Stimulated activated CD8-positive, alpha-beta memory T cell treated with anti-CD3 and anti-CD28 coated beads, Interleukin-12 subunit alpha, Interleukin-12 subunit beta, amount 100 ng/mL, for 4 hours (primary cell): ENCODE results near the gene INTS4.
"Not testable (repeated sequence)": the region's sequence is repeated elsewhere in the genome, so short reads cannot be mapped to it uniquely, and the experiment has no call there.

Source experiments
- DNase-seq: peaks from one replicate; pipeline ENCODE4 v3.0.0-alpha.2; 2020; ENCODE audit warnings: low read depth

INTS4 gene

GRCh38 chr11:77879218-77879617, 115.2 kb downstream of the INTS4 start:
- no peak for DNase-seq

GRCh38 chr11:77878247-77878646, 116.2 kb downstream of the INTS4 start:
- DNase-seq, result not testable (repeated sequence)

DNA sequence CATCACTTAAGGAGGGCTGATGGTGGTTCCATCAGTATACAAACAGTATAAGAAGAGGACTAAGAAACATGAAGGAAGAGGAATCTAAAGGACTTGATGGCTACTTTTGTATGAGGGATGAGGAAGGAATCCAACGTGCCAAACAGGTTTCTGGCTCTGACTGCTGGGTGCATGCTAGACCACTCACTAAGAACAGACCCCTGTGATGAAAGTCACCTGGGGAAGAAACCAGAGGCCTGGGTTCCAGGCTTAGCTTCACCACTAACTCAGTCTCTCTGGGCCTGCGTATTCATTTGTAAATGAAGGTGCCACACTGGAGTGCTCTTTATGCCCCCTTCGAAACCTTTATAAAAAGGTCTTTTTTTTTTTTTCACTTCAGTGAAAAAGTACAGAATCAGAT, 118.4 kb downstream of the INTS4 start:
- no peak for DNase-seq

DNA sequence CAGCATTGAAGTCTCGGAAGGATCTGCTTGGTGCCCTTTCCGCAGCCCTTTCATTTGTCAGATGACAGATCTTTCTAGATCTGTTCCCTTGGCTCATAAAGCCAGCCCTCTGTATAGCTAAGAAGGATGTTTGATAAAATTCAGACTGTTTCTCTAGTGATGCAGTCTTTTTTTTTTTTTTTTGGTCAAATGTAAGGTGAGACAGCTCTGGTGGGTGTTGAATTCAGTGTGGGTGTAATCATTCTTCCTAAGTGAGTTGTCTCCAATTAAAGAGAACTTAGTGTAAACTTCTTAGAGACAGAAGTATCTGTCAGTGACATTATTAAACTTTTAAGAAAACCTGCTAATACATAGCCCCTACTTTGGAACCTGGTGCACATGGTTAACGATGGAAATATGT, 120.3 kb downstream of the INTS4 start:
- DNase-seq, result no peak

GRCh38 chr11:77873345-77873744, 121.1 kb downstream of the INTS4 start:
- no peak for DNase-seq

DNA sequence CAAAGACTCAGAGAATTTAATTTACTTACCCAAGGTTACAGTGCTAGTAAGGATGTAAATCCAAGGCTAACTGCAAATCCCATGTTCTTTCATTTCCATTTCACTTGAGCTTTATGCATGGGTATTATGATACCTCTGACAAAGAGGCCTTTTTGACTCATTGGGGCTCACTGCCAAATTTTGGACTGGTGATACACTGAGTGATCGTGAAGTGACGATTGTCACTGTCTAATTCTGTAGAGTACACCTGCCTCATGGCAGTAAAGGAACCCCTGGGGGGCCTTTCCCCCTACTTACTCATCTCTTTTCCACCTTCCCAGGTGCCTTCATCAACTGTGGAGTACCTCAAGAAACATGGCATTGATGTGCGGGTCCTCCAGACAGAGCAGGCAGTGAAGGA, 122.6 kb downstream of the INTS4 start:
- DNase-seq, result no peak

- DNase-seq, result no peak
Observed at GRCh38 chr11:77868744-77869143, 125.7 kb downstream of the INTS4 start.

- no peak for DNase-seq
Observed at GRCh38 chr11:77866336-77866735, 128.1 kb downstream of the INTS4 start.

DNA sequence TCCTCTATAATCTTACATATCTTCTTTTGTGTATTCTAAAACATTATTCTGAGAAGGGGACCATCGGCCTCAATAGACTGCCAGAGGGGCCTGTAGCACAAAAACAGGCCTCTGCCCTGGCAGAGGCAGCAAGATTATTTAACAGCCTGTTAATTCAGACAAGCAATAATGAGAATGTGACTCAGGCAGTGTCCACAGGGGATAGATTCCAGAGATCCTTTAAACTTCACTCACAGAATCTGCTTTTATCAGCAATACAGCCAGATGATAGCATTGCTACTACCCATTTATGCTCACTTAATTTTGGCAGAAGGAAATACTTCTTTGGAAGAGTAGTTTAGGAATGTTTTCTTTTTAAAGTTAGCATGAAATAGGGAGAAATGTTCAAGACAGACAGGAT, 128.7 kb downstream of the INTS4 start:
- DNase-seq, result no peak

- DNase-seq, result not testable (repeated sequence)
Observed at GRCh38 chr11:77861444-77861843, 133.0 kb downstream of the INTS4 start.

DNA sequence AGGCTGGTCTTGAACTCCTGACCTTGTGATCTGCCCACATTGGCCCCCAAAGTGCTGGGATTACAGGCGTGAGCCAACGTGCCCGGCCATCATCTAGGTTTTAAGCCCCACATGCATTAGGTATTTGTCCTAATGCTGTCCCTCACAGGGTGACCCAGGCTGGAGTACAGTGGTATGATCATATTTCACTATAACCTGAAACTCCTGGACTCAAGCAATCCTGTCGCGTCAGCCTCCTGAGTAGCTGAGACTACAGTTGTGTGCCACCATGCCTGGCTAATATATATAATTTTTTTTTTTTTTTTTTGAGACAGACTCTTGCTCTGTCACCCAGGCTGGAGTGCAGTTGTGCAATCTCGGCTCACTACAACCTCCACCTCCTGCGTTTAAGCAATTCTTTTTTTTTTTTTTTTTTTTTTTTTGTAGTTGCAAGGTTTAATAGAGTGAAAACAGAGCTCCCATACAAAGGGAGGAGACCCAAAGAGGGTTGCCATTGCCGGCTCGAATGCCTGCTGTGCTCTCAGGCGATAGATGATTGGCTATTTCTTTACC, 136.5 kb downstream of the INTS4 start:
- DNase-seq, result not testable (repeated sequence)

- DNase-seq, result no peak
Observed at GRCh38 chr11:77854838-77855237, 139.6 kb downstream of the INTS4 start.

- no peak for DNase-seq
Observed at GRCh38 chr11:77851503-77851902, 143.0 kb downstream of the INTS4 start.

DNA sequence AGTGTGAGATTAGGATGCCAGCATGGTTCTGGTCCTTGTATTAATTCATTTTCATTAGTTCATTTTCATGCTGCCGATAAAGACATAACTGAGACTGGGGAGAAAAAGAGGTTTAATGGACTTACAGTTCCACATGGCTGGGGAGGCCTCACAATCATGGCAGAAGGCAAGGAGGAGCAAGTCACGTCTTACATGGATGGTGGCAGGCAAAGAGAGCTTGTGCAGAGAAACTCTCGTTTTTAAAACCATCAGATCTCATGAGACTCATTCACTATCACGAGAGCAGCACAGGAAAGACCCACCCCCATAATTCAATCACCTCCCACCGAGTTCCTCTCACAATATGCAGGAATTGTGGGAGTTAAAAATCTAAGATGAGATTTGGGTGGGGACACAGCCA, 150.8 kb downstream of the INTS4 start:
- not testable (repeated sequence) for DNase-seq

DNA sequence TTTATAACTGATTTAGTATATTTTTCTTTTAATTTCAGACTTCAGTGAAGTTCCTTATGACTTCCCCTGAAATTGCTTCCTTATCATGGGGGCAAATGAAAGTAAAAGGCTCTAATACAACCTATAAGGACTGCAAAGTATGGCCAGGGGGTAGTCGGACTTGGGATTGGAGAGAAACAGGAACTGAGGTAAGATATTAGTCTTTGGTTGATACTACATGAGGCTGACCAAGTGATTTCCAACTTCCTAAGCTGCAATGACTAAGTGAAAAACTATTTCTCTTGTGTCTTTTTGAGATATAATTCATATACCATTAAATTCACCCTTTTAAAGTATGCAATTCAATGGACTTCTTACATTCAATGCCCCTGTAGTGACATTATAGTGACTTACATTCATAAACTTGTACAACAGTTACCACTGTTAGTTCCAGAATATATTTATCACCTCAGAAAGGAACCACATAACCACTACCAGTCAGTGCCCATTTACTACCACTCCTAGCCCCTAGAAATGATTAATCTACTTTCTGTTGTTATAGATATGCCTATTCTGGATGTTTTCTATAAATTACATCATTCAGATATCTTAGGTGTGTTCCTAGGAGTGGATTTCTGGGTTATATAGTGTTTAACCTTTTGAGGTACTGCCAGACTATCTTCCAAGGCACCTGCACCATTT, 151.9 kb downstream of the INTS4 start:
- DNase-seq, result no peak

GRCh38 chr11:77833302-77833701, 161.2 kb downstream of the INTS4 start:
- DNase-seq, result no peak

DNA sequence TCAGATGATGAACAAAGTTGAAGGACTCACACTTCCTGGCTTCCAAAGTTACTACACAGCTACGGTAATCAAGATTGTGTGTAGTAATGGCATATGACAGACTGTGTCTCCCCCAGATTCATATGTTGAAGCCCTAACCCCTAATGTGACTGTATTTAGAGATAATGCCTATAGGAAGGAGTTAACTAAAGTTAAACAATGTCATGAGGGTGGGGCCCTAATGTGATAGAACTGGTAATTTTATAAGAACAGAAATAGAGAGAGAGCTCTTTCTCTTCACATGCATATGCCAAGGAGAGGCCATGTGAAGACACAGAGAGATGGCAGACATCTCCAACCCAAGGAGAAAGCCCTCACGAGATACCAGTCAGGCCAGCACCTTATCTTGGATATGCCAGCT, 165.5 kb downstream of the INTS4 start:
- no peak for DNase-seq
